HCT116 (cell line): ENCODE results near the gene KLF9. TPM values are rescaled to one million over a fixed set of nuclear protein-coding genes. Genes with fewer than 3 reads are reported as not detected.
"Not testable (repeated sequence)": the region's sequence is repeated elsewhere in the genome, so short reads cannot be mapped to it uniquely, and the experiment has no call there.

Source experiments
- ATAC-seq: fragments of 200-7000 bp; cut with Tn5 transposase; 2 replicates; pipeline ENCODE4 v1.9.1; 2020; ENCODE audit warnings: mild to moderate bottlenecking, moderate library complexity
- BruUV-seq: library from RNA; stranded (reverse); fragments of 400-500 nt; replicated peaks from 2 replicates; lab custom pipeline; 2021; lab: Mats Ljungman, UMichigan
- CTCF ChIA-PET: fragments of 300-600 bp; sonication (Branson Sonifier 250); formaldehyde crosslinking; loops from one replicate; lab custom pipeline; 2021; ENCODE audit warnings: antibody characterized with exemption; lab: Charles Lee
- POLR2A ChIA-PET: fragments of 300-600, 350-600 bp; sonication (Branson Sonifier 250); formaldehyde crosslinking; loops from one replicate; lab custom pipeline; 2021; ENCODE audit warnings: antibody characterized with exemption; lab: Charles Lee
- RAD21 ChIA-PET, 2 experiments: fragments of 300-600 bp; sonication (Branson Sonifier 250); formaldehyde crosslinking; loops; one replicate each; lab custom pipeline; 2023; ENCODE audit warnings: low total read pairs in 2 of 2; ENCODE audit not compliant: uncharacterized antibody in 2 of 2, unreplicated experiment in 2 of 2, low non-redundant PET in 1 of 2; lab: Charles Lee
- DNase-seq: peaks from one replicate; pipeline ENCODE4 v3.0.0-alpha.2; 2010; ENCODE audit warnings: low read depth, low spot score
- H2AFZ ChIP-seq: fragments of 200-600 bp; shearing (Covaris generic), sonication (generic); 2 replicates; pipeline ENCODE4 v1.6.1; 2017; ENCODE audit warnings: low read depth, mixed run types, mixed read lengths, antibody characterized with exemption, low read length; ENCODE audit not compliant: poor library complexity, severe bottlenecking
- H3K27ac ChIP-seq: 2 replicates; pipeline ENCODE4 v1.5.1; 2012; ENCODE audit warnings: low read depth, low read length
- H3K27me3 ChIP-seq: fragments of 200-600 bp; sonication (generic); 2 replicates; pipeline ENCODE4 v1.6.1; 2016; ENCODE audit warnings: mixed run types, low read length, mixed read lengths; ENCODE audit not compliant: insufficient read depth
- H3K36me3 ChIP-seq, 2 experiments: fragments of 200-500 bp in 1 of 2; fragments of 200-600 bp in 1 of 2; sonication (Bioruptor generic) in 1 of 2; sonication (generic) in 1 of 2; 2 replicates each; pipeline versions ENCODE4 v1.5.1 to v1.6.1; 2014 to 2016; ENCODE audit warnings: low read length in 2 of 2, inconsistent platforms in 1 of 2, mixed read lengths in 1 of 2, mixed run types in 1 of 2; ENCODE audit not compliant: insufficient read depth in 2 of 2, control insufficient read depth in 1 of 2
- H3K4me1 ChIP-seq, 2 experiments: fragments of 200-600 bp in 1 of 2; sonication (generic) in 1 of 2; 2 replicates each; pipeline versions ENCODE4 v1.5.1 to v1.6.1; 2012 to 2017; ENCODE audit warnings: low read length in 2 of 2, inconsistent platforms in 1 of 2, mild to moderate bottlenecking in 1 of 2, mixed read lengths in 1 of 2, mixed run types in 1 of 2, moderate library complexity in 1 of 2; ENCODE audit not compliant: insufficient read depth in 2 of 2, control insufficient read depth in 1 of 2
- H3K4me2 ChIP-seq: fragments of 200-600 bp; sonication (generic); 2 replicates; pipeline ENCODE4 v1.6.1; 2017; ENCODE audit warnings: mixed run types, low read length, mixed read lengths
- H3K4me3 ChIP-seq, 2 experiments: fragments of 200-600 bp in 1 of 2; sonication (generic) in 1 of 2; replicated peaks in 1 of 2; 2 replicates each; pipeline ENCODE4 v1.5.1; 2011 to 2016; ENCODE audit warnings: low read length in 2 of 2, control low read depth in 1 of 2, low read depth in 1 of 2, mild to moderate bottlenecking in 1 of 2, mixed read lengths in 1 of 2, mixed run types in 1 of 2
- H3K79me2 ChIP-seq: fragments of 200-600 bp; sonication (generic); 2 replicates; pipeline ENCODE4 v1.6.1; 2017; ENCODE audit warnings: mild to moderate bottlenecking, mixed run types, low read length, moderate library complexity, mixed read lengths; ENCODE audit not compliant: insufficient read depth
- H3K9ac ChIP-seq: fragments of 200-600 bp; sonication (generic); 2 replicates; pipeline ENCODE4 v1.6.1; 2016; ENCODE audit warnings: low read length, mixed read lengths
- H3K9me2 ChIP-seq: fragments of 200-600 bp; sonication (generic), shearing (Covaris generic); 2 replicates; pipeline ENCODE4 v1.6.1; 2017; ENCODE audit warnings: mixed run types, mild to moderate bottlenecking, moderate library complexity; ENCODE audit not compliant: insufficient read depth
- H3K9me3 ChIP-seq, 2 experiments: fragments of 200-500 bp in 1 of 2; fragments of 200-600 bp in 1 of 2; sonication (Bioruptor generic) in 1 of 2; sonication (generic) in 1 of 2; 2 replicates each; pipeline ENCODE4 v1.6.1; 2014 to 2017; ENCODE audit warnings: low read length in 2 of 2, mixed read lengths in 2 of 2, inconsistent platforms in 1 of 2, low read depth in 1 of 2, mild to moderate bottlenecking in 1 of 2, mixed run types in 1 of 2, moderate library complexity in 1 of 2; ENCODE audit not compliant: control insufficient read depth in 1 of 2, insufficient read depth in 1 of 2
- H4K20me1 ChIP-seq: fragments of 200-600 bp; sonication (generic), shearing (Covaris generic); 2 replicates; pipeline ENCODE4 v1.6.1; 2017; ENCODE audit warnings: mixed run types, mild to moderate bottlenecking, moderate library complexity; ENCODE audit not compliant: insufficient read depth
- ATF3 ChIP-seq: IDR thresholded peaks from 2 replicates; pipeline ENCODE4 v1.6.1; 2012
- CBX3 ChIP-seq: IDR thresholded peaks from 2 replicates; pipeline ENCODE4 v1.6.1; 2012; ENCODE audit warnings: low read depth
- CEBPB ChIP-seq: IDR thresholded peaks from 2 replicates; pipeline ENCODE4 v1.6.1; 2012; ENCODE audit warnings: low read depth
- EGR1 ChIP-seq: IDR thresholded peaks from 2 replicates; pipeline ENCODE4 v1.6.1; 2012; ENCODE audit warnings: low read depth
- ELF1 ChIP-seq: IDR thresholded peaks from 2 replicates; pipeline ENCODE4 v1.6.1; 2012; ENCODE audit warnings: low read depth, borderline replicate concordance
- EZH2 ChIP-seq: fragments of 200-600 bp; sonication (generic); IDR thresholded peaks from 2 replicates; pipeline ENCODE4 v1.6.1; 2017; ENCODE audit warnings: antibody characterized with exemption, mixed run types
- FOSL1 ChIP-seq: IDR thresholded peaks from 2 replicates; pipeline ENCODE4 v1.6.1; 2012; ENCODE audit warnings: low read depth
- JUND ChIP-seq: IDR thresholded peaks from 2 replicates; pipeline ENCODE4 v1.6.1; 2012
- MAX ChIP-seq: IDR thresholded peaks from 2 replicates; pipeline ENCODE4 v1.6.1; 2012
- POLR2A ChIP-seq: IDR thresholded peaks from 2 replicates; pipeline ENCODE4 v1.7.0; 2011; ENCODE audit warnings: borderline replicate concordance; ENCODE audit not compliant: insufficient read depth, insufficient read length; ENCODE audit errors: extremely low read depth
- POLR2AphosphoS5 ChIP-seq: IDR thresholded peaks from 2 replicates; pipeline ENCODE4 v1.6.1; 2011; ENCODE audit warnings: mild to moderate bottlenecking, low read depth, low read length, moderate library complexity
- RAD21 ChIP-seq: IDR thresholded peaks from 2 replicates; pipeline ENCODE4 v1.6.1; 2012; ENCODE audit warnings: low read depth, mild to moderate bottlenecking
- REST ChIP-seq: IDR thresholded peaks from 2 replicates; pipeline ENCODE4 v1.6.1; 2012; ENCODE audit warnings: low read depth
- SP1 ChIP-seq: IDR thresholded peaks from 2 replicates; pipeline ENCODE4 v1.6.1; 2012; ENCODE audit warnings: low read depth
- SRF ChIP-seq: IDR thresholded peaks from 2 replicates; pipeline ENCODE4 v1.6.1; 2012; ENCODE audit warnings: low read depth
- YY1 ChIP-seq: IDR thresholded peaks from 2 replicates; pipeline ENCODE4 v1.6.1; 2011; ENCODE audit warnings: low read length, low read depth, moderate library complexity, mild to moderate bottlenecking; ENCODE audit not compliant: insufficient replicate concordance; ENCODE audit errors: extremely low read depth
- ZBTB33 ChIP-seq: IDR thresholded peaks from 2 replicates; pipeline ENCODE4 v1.6.1; 2011; ENCODE audit warnings: mild to moderate bottlenecking, low read length, moderate library complexity; ENCODE audit not compliant: insufficient replicate concordance; ENCODE audit errors: extremely low read depth
- ZFX ChIP-seq: fragments of 450-650 bp; IDR thresholded peaks from 2 replicates; pipeline ENCODE4 v1.6.1; 2017
- ZNF274 ChIP-seq: fragments of 200-500 bp; sonication (Bioruptor generic); IDR thresholded peaks from 2 replicates; pipeline ENCODE4 v1.6.1; 2014; ENCODE audit warnings: mild to moderate bottlenecking, low read depth, low read length, inconsistent platforms
- intact Hi-C: fragments of 100-400 bp; cut with micrococcal nuclease; formaldehyde crosslinking; loops from 2 replicates; pipeline ENCODE4 v1.10.0; 2022
- total RNA-seq: library from RNA; stranded (reverse); gene quantifications from one replicate; pipeline ENCODE4 v1.2.1, GENCODE V29; 2021; ENCODE audit not compliant: unreplicated experiment

KLF9 gene
- total RNA-seq, 1 experiment from 2014 or later, result 8.3 TPM

GRCh38 chr9:70402213-70402612 is 12.2 kb downstream of the KLF9 start:
- no peaks in the 10 kb centered on the region for H3K9me2 ChIP-seq
- H3K4me1 ChIP-seq, result peaks cover 0 to 10% of the 10 kb centered on the region in 2 experiments; a peak in 1 of 4 replicates
- POLR2A ChIA-PET, result no interaction called here
- H3K4me3 ChIP-seq, result no peak overlapping the region
- H3K36me3 ChIP-seq, result no peaks in the 10 kb centered on the region
- H3K79me2 ChIP-seq, result no peaks in the 10 kb centered on the region
- no peaks in the 10 kb centered on the region for H4K20me1 ChIP-seq
- no peak overlapping the region for H2AFZ ChIP-seq
- H3K4me2 ChIP-seq, result no peak overlapping the region
- no TSS peak for BruUV-seq
- no peak for ATAC-seq
- no peak overlapping the region for H3K9ac ChIP-seq
- no peak for DNase-seq
- H3K9me3 ChIP-seq, result no peaks in the 10 kb centered on the region
- no peaks in the 10 kb centered on the region for H3K27me3 ChIP-seq
- H3K27ac ChIP-seq, result no peak overlapping the region
- RAD21 ChIA-PET, result no interaction called here
- TF ChIP-seq ATF3 (no peak), ZNF274 (no peak), YY1 (no peak), ELF1 (no peak), POLR2AphosphoS5 (no peak), EZH2 (no peak), CBX3 (no peak), RAD21 (no peak), JUND (no peak), POLR2A (no peak), FOSL1 (no peak), ZFX (no peak), SRF (no peak), SP1 (no peak), REST (no peak), ZBTB33 (no peak), MAX (no peak), CEBPB (no peak), EGR1 (no peak)
- intact Hi-C loops, result no loop called here
- CTCF ChIA-PET, result no interaction called here

- POLR2A ChIA-PET, result interaction anchor here (0.6 kb wide), 1 partner anchor 11 kb away, joined by 3 read pairs; no protein-coding TSS in a partner anchor
- H4K20me1 ChIP-seq, DNase-seq, intact Hi-C loops, CTCF ChIA-PET, H3K4me1 ChIP-seq, ATAC-seq, H3K9me2 ChIP-seq, BruUV-seq, H3K9me3 ChIP-seq, H3K9ac ChIP-seq, H3K79me2 ChIP-seq, H3K27me3 ChIP-seq, H3K4me3 ChIP-seq, H3K4me2 ChIP-seq, H2AFZ ChIP-seq, RAD21 ChIA-PET, H3K27ac ChIP-seq, H3K36me3 ChIP-seq: not testable (repeated sequence)
These were observed 13.2 kb downstream of the KLF9 start for GRCh38 chr9:70401241-70401640.
